ENCODE results near the gene CTSV.

DNA sequence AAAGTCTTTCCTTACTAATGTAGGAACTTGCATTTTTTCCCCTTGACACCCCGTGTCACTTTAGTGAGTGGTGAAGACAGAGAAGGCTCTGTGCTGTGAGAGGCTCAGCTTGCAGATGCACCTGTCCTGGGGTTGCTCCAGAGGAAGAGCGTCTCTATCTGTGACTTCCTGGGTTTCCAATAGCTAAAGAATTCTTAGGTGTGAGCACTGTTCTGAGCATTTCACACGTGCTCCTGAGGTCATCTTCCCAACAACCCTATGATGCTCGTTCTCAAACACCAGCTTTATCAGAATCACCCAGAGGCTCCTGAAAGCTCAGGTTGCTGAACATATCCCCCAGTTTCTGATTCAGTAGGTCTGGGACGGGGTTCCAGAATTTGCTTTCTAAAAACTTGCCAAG, 6.4 kb upstream of the CTSV start:
- TF ChIP-seq, protein P1, sequence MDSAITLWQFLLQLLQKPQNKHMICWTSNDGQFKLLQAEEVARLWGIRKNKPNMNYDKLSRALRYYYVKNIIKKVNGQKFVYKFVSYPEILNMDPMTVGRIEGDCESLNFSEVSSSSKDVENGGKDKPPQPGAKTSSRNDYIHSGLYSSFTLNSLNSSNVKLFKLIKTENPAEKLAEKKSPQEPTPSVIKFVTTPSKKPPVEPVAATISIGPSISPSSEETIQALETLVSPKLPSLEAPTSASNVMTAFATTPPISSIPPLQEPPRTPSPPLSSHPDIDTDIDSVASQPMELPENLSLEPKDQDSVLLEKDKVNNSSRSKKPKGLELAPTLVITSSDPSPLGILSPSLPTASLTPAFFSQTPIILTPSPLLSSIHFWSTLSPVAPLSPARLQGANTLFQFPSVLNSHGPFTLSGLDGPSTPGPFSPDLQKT (IDR thresholded peaks at IDR 0.05; ENCODE audit: borderline replicate concordance, low read depth, low read length): no peak
- TF ChIP-seq ZNF16 (tag by site-specific recombination; IDR thresholded peaks at IDR 0.05; ENCODE audit: low read depth) (no peak), ZNF37A (tag by site-specific recombination; IDR thresholded peaks at IDR 0.05) (no peak)
- TF ChIP-seq, protein P2, sequence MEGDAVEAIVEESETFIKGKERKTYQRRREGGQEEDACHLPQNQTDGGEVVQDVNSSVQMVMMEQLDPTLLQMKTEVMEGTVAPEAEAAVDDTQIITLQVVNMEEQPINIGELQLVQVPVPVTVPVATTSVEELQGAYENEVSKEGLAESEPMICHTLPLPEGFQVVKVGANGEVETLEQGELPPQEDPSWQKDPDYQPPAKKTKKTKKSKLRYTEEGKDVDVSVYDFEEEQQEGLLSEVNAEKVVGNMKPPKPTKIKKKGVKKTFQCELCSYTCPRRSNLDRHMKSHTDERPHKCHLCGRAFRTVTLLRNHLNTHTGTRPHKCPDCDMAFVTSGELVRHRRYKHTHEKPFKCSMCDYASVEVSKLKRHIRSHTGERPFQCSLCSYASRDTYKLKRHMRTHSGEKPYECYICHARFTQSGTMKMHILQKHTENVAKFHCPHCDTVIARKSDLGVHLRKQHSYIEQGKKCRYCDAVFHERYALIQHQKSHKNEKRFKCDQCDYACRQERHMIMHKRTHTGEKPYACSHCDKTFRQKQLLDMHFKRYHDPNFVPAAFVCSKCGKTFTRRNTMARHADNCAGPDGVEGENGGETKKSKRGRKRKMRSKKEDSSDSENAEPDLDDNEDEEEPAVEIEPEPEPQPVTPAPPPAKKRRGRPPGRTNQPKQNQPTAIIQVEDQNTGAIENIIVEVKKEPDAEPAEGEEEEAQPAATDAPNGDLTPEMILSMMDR (tag by site-specific recombination; IDR thresholded peaks at IDR 0.05): no peak
